ENCODE results near the gene GRB10. TPM values are rescaled to one million over a fixed set of nuclear protein-coding genes. Genes with fewer than 3 reads are reported as not detected.

Gene GRB10
- total RNA-seq, 2 donors from 2014 or later = 2.6 to 6.6 TPM

GRCh38 chr7:50653981-50654425 lies 128.7 kb downstream of the GRB10 start:
- no peak for ATAC-seq
- Mint-ChIP-seq H3K27ac (no peak overlapping the region), H3K36me3 (no peaks in the 10 kb centered on the region), H3K9me3 (no peaks in the 10 kb centered on the region)
- no peak for DNase-seq (ENCODE audit: low spot score in 2 of 2)

- Mint-ChIP-seq H3K9me3 (no peaks in the 10 kb centered on the region), H3K27ac (no peak overlapping the region), H3K36me3 (no peaks in the 10 kb centered on the region)
- ATAC-seq (no peak), DNase-seq (ENCODE audit: low spot score in 2 of 2) (no peak)
Observed at GRCh38 chr7:50653126-50653864, 129.4 kb downstream of the GRB10 start.

- no peaks in the 10 kb centered on the region for H3K36me3 Mint-ChIP-seq
Observed at GRCh38 chr7:50652400-50653125, 130.1 kb downstream of the GRB10 start.

GRCh38 chr7:50651271-50651989 lies 131.3 kb downstream of the GRB10 start:
- Mint-ChIP-seq H3K27ac (no peak overlapping the region), H3K36me3 (no peaks in the 10 kb centered on the region), H3K9me3 (no peaks in the 10 kb centered on the region)
- peak in 1 of 2 donors; percentile 16 for ATAC-seq
- no peak for DNase-seq (ENCODE audit: low spot score in 2 of 2)

More at GRCh38 chr7:50652400-50653125, 130.1 kb downstream of the GRB10 start:
- DNase-seq (ENCODE audit: low spot score in 2 of 2) (no peak), ATAC-seq (no peak)
- Mint-ChIP-seq H3K9me3 (no peaks in the 10 kb centered on the region), H3K27ac (no peak overlapping the region)

GRCh38 chr7:50650057-50650664 lies 132.5 kb downstream of the GRB10 start:
- H3K27ac Mint-ChIP-seq = peak overlapping the region in 1 of 2 donors; percentile 4
- ATAC-seq (no peak), DNase-seq (ENCODE audit: low spot score in 2 of 2) (no peak)
- no peaks in the 10 kb centered on the region for H3K9me3 Mint-ChIP-seq
- no peaks in the 10 kb centered on the region for H3K36me3 Mint-ChIP-seq

- no peaks in the 10 kb centered on the region for H3K36me3 Mint-ChIP-seq
- H3K27ac Mint-ChIP-seq = peak overlapping the region in 1 of 2 donors; percentile 4
- DNase-seq (ENCODE audit: low spot score in 2 of 2) = no peak
- no peaks in the 10 kb centered on the region for H3K9me3 Mint-ChIP-seq
- no peak for ATAC-seq
Observed at GRCh38 chr7:50649259-50649885, 133.3 kb downstream of the GRB10 start.

GRCh38 chr7:50648570-50649169 lies 134.0 kb downstream of the GRB10 start:
- peak overlapping the region in 1 of 2 donors; percentile 4 for H3K27ac Mint-ChIP-seq
- no peak for ATAC-seq
- no peaks in the 10 kb centered on the region for H3K9me3 Mint-ChIP-seq
- DNase-seq (ENCODE audit: low spot score in 2 of 2) = no peak
- H3K36me3 Mint-ChIP-seq = no peaks in the 10 kb centered on the region

- Mint-ChIP-seq H3K9me3 (no peaks in the 10 kb centered on the region), H3K36me3 (no peaks in the 10 kb centered on the region), H3K27ac (peak overlapping the region in 1 of 2 donors; percentile 16)
- ATAC-seq = no peak
- no peak for DNase-seq (ENCODE audit: low spot score in 2 of 2)
Observed at GRCh38 chr7:50648076-50648475, 134.6 kb downstream of the GRB10 start.

GRCh38 chr7:50647286-50647980 lies 135.3 kb downstream of the GRB10 start:
- DNase-seq (ENCODE audit: low spot score in 2 of 2) (no peak), ATAC-seq (no peak)
- Mint-ChIP-seq H3K9me3 (no peaks in the 10 kb centered on the region), H3K27ac (no peak overlapping the region), H3K36me3 (no peaks in the 10 kb centered on the region)

GRCh38 chr7:50646069-50646468 lies 136.6 kb downstream of the GRB10 start:
- Mint-ChIP-seq H3K9me3 (no peaks in the 10 kb centered on the region), H3K27ac (no peak overlapping the region), H3K36me3 (no peaks in the 10 kb centered on the region)
- no peak for DNase-seq (ENCODE audit: low spot score in 2 of 2)
- no peak for ATAC-seq

GRCh38 chr7:50645186-50645585 lies 137.5 kb downstream of the GRB10 start:
- H3K36me3 Mint-ChIP-seq = no peaks in the 10 kb centered on the region
- H3K9me3 Mint-ChIP-seq = no peaks in the 10 kb centered on the region
- ATAC-seq (no peak), DNase-seq (ENCODE audit: low spot score in 2 of 2) (no peak)
- no peak overlapping the region for H3K27ac Mint-ChIP-seq

GRCh38 chr7:50644586-50644985 lies 138.1 kb downstream of the GRB10 start:
- Mint-ChIP-seq H3K27ac (no peak overlapping the region), H3K9me3 (no peaks in the 10 kb centered on the region), H3K36me3 (no peaks in the 10 kb centered on the region)
- no peak for DNase-seq (ENCODE audit: low spot score in 2 of 2)
- no peak for ATAC-seq

- no peaks in the 10 kb centered on the region for H3K36me3 Mint-ChIP-seq
- H3K9me3 Mint-ChIP-seq = no peaks in the 10 kb centered on the region
- no peak overlapping the region for H3K27ac Mint-ChIP-seq
- DNase-seq (ENCODE audit: low spot score in 2 of 2) = no peak
- no peak for ATAC-seq
Observed at GRCh38 chr7:50644114-50644513, 138.6 kb downstream of the GRB10 start.

- H3K27ac Mint-ChIP-seq = no peak overlapping the region
- no peak for ATAC-seq
- DNase-seq (ENCODE audit: low spot score in 2 of 2) = no peak
- no peaks in the 10 kb centered on the region for H3K36me3 Mint-ChIP-seq
- no peaks in the 10 kb centered on the region for H3K9me3 Mint-ChIP-seq
Observed at GRCh38 chr7:50641442-50642405, 141.0 kb downstream of the GRB10 start.

- no peak overlapping the region for H3K27ac Mint-ChIP-seq
- no peak for ATAC-seq
- H3K36me3 Mint-ChIP-seq = no peaks in the 10 kb centered on the region
- DNase-seq (ENCODE audit: low spot score in 2 of 2) = no peak
- H3K9me3 Mint-ChIP-seq = no peaks in the 10 kb centered on the region
Observed at GRCh38 chr7:50640779-50641178, 141.9 kb downstream of the GRB10 start.
